Measurements from ENCODE around the gene HHIP. TPM values are rescaled to one million over a fixed set of nuclear protein-coding genes. Genes with fewer than 3 reads are reported as not detected.
A peak's percentile ranks its signal among the peaks of the same experiment; 100 is the strongest.

The HHIP gene
- total and polyA plus RNA-seq, 2 of the 13 experiments (the other 11 are each of a cell fraction or from before 2014, with no cell fraction given) = not detected

GRCh38 chr4:144645102-144645630 is 790 bp upstream of the HHIP start (continued):
- TF ChIP-seq GFI1 (CRISPR knock-in tag; IDR thresholded peaks at IDR 0.05; ENCODE audit: borderline replicate concordance) (no peak), FOSL2 (CRISPR knock-in tag; IDR thresholded peaks at IDR 0.05) (no peak)

- POLR2A ChIA-PET = no interaction called here
- CTCF ChIA-PET (ENCODE audit: low intra/inter-chr PET ratio, low total read pairs) = no interaction called here
- no peak overlapping the region for H3K27ac ChIP-seq (ENCODE audit: extremely low read length, insufficient read depth, low read length)
- H3K9me3 ChIP-seq (ENCODE audit: low read length) = no peaks in the 10 kb centered on the region
- no peak overlapping the region for H2AFZ ChIP-seq (ENCODE audit: low read length)
- peak overlapping the region; percentile 58 for H3K4me2 ChIP-seq (ENCODE audit: low read depth, low read length)
- ATAC-seq = peak; percentile 85
- H3K79me2 ChIP-seq (ENCODE audit: insufficient read depth, low read length) = no peaks in the 10 kb centered on the region
- H3K4me1 ChIP-seq (ENCODE audit: insufficient read depth, low read length) = no peaks in the 10 kb centered on the region
- intact Hi-C loops (cut with micrococcal nuclease; ENCODE audit: unreplicated experiment) (no loop called here), in situ Hi-C loops (cut with HindIII; ENCODE audit: extremely low pct_ligation_motif_present, low pct_unique_long_range_greater_than_20kb) (no loop called here)
- H3K9ac ChIP-seq (ENCODE audit: insufficient read depth, low read depth, low read length) = no peak overlapping the region
- no TSS peak for BruUV-seq (replicated peaks)
- peak; percentile 80; the same call in 1 of the 2 replicates for TF ChIP-seq ZNF740 (CRISPR knock-in tag; IDR thresholded peaks at IDR 0.05)
- TF ChIP-seq, protein P1, sequence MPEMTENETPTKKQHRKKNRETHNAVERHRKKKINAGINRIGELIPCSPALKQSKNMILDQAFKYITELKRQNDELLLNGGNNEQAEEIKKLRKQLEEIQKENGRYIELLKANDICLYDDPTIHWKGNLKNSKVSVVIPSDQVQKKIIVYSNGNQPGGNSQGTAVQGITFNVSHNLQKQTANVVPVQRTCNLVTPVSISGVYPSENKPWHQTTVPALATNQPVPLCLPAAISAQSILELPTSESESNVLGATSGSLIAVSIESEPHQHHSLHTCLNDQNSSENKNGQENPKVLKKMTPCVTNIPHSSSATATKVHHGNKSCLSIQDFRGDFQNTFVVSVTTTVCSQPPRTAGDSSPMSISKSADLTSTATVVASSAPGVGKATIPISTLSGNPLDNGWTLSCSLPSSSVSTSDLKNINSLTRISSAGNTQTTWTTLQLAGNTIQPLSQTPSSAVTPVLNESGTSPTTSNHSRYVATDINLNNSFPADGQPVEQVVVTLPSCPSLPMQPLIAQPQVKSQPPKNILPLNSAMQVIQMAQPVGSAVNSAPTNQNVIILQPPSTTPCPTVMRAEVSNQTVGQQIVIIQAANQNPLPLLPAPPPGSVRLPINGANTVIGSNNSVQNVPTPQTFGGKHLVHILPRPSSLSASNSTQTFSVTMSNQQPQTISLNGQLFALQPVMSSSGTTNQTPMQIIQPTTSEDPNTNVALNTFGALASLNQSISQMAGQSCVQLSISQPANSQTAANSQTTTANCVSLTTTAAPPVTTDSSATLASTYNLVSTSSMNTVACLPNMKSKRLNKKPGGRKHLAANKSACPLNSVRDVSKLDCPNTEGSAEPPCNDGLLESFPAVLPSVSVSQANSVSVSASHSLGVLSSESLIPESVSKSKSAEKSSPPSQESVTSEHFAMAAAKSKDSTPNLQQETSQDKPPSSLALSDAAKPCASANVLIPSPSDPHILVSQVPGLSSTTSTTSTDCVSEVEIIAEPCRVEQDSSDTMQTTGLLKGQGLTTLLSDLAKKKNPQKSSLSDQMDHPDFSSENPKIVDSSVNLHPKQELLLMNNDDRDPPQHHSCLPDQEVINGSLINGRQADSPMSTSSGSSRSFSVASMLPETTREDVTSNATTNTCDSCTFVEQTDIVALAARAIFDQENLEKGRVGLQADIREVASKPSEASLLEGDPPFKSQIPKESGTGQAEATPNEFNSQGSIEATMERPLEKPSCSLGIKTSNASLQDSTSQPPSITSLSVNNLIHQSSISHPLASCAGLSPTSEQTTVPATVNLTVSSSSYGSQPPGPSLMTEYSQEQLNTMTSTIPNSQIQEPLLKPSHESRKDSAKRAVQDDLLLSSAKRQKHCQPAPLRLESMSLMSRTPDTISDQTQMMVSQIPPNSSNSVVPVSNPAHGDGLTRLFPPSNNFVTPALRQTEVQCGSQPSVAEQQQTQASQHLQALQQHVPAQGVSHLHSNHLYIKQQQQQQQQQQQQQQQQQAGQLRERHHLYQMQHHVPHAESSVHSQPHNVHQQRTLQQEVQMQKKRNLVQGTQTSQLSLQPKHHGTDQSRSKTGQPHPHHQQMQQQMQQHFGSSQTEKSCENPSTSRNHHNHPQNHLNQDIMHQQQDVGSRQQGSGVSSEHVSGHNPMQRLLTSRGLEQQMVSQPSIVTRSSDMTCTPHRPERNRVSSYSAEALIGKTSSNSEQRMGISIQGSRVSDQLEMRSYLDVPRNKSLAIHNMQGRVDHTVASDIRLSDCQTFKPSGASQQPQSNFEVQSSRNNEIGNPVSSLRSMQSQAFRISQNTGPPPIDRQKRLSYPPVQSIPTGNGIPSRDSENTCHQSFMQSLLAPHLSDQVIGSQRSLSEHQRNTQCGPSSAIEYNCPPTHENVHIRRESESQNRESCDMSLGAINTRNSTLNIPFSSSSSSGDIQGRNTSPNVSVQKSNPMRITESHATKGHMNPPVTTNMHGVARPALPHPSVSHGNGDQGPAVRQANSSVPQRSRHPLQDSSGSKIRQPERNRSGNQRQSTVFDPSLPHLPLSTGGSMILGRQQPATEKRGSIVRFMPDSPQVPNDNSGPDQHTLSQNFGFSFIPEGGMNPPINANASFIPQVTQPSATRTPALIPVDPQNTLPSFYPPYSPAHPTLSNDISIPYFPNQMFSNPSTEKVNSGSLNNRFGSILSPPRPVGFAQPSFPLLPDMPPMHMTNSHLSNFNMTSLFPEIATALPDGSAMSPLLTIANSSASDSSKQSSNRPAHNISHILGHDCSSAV (CRISPR knock-in tag; IDR thresholded peaks at IDR 0.05; ENCODE audit: borderline replicate concordance) = no peak
- no peaks in the 10 kb centered on the region for H3K36me3 ChIP-seq (replicated peaks in 1 of 2; ENCODE audit: control insufficient read depth in 1 of 2, insufficient read depth in 2 of 2, low read length in 2 of 2)
- 15% methylated on average over 16 of the region's 22 CpGs for WGBS (ENCODE audit: low lambda C conversion rate)
- H4K20me1 ChIP-seq (ENCODE audit: insufficient read depth, low read length) = no peaks in the 10 kb centered on the region
- H3K27me3 ChIP-seq (ENCODE audit: control insufficient read depth in 1 of 2, insufficient read depth in 2 of 2, low read length in 2 of 2) = peaks cover 1 to 31% of the 10 kb centered on the region in 2 experiments
- no peak for DNase-seq (ENCODE audit: low spot score)
- no peak overlapping the region for H3K4me3 ChIP-seq (replicated peaks in 1 of 3; ENCODE audit: insufficient read depth in 1 of 3, low read depth in 2 of 3, low read length in 3 of 3)
- no peak for FAIRE-seq
Observed at GRCh38 chr4:144646523-144647094, 653 bp downstream of the HHIP start.

Measured in HepG2 (cell line).